ENCODE measurements around the gene BCR. TPM values are rescaled to one million over a fixed set of nuclear protein-coding genes. Genes with fewer than 3 reads are reported as not detected.

Gene BCR
- total RNA-seq, 1 experiment from 2014 or later = 129 TPM

GRCh38 chr22:23192558-23192957 is 12.2 kb downstream of the BCR start (continued):
- no peak for TF ChIP-seq AR (CRISPR knock-in tag; IDR thresholded peaks at IDR 0.05)
- no peak for TF ChIP-seq ATF2 (CRISPR knock-in tag; IDR thresholded peaks at IDR 0.05; ENCODE audit: borderline replicate concordance, low read depth)
- TF ChIP-seq MYBL2 (CRISPR knock-in tag; IDR thresholded peaks at IDR 0.05) = no peak
- TF ChIP-seq CTCF (IDR thresholded peaks at IDR 0.05) = no peak

- H3K4me1 Mint-ChIP-seq = peaks cover 62% of the 10 kb centered on the region
- H3K27me3 Mint-ChIP-seq (ENCODE audit: low read depth) = no peaks in the 10 kb centered on the region
- peaks cover 5% of the 10 kb centered on the region; the same call in 1 of the 2 replicates for H3K36me3 Mint-ChIP-seq
- ChIA-PET POLR2A (no interaction called here), CTCF (interaction anchor here (1.0 kb wide), 1 partner anchor 77 kb away, joined by 3 read pairs; no protein-coding TSS in a partner anchor)
- DNase-seq (ENCODE audit: low spot score) (no peak), ATAC-seq (no peak)
- H3K27ac Mint-ChIP-seq = peak overlapping the region; percentile 87
- H3K4me3 Mint-ChIP-seq = no peak overlapping the region
- H3K9me3 Mint-ChIP-seq = no peaks in the 10 kb centered on the region
- TF ChIP-seq GTF2I (CRISPR knock-in tag; conservative IDR thresholded peaks at IDR 0.05) (no peak), IRF1 (CRISPR knock-in tag; IDR thresholded peaks at IDR 0.05) (no peak), E2F1 (CRISPR knock-in tag; IDR thresholded peaks at IDR 0.05) (no peak), USF1 (CRISPR knock-in tag; IDR thresholded peaks at IDR 0.05) (no peak), ZNF138 (CRISPR knock-in tag; conservative IDR thresholded peaks at IDR 0.05) (no peak), ETV6 (CRISPR knock-in tag; IDR thresholded peaks at IDR 0.05) (no peak), TEAD1 (CRISPR knock-in tag; IDR thresholded peaks at IDR 0.05) (no peak), MXD4 (CRISPR knock-in tag; IDR thresholded peaks at IDR 0.05; ENCODE audit: borderline replicate concordance) (no peak), E2F5 (CRISPR knock-in tag; IDR thresholded peaks at IDR 0.05) (no peak), ZNF671 (CRISPR knock-in tag; IDR thresholded peaks at IDR 0.05) (no peak), FOXP1 (CRISPR knock-in tag; IDR thresholded peaks at IDR 0.05; ENCODE audit: borderline replicate concordance) (no peak), AR (CRISPR knock-in tag; IDR thresholded peaks at IDR 0.05) (no peak), CREB1 (CRISPR knock-in tag; IDR thresholded peaks at IDR 0.05) (no peak), IRF2 (CRISPR knock-in tag; IDR thresholded peaks at IDR 0.05; ENCODE audit: borderline replicate concordance, low read depth) (no peak), PREB (CRISPR knock-in tag; IDR thresholded peaks at IDR 0.05; ENCODE audit: borderline replicate concordance) (no peak), FOXJ3 (CRISPR knock-in tag; IDR thresholded peaks at IDR 0.05; ENCODE audit: borderline replicate concordance) (no peak), FOXK1 (CRISPR knock-in tag; IDR thresholded peaks at IDR 0.05) (no peak), MLX (CRISPR knock-in tag; IDR thresholded peaks at IDR 0.05) (no peak)
These were observed 13.0 kb downstream of the BCR start for GRCh38 chr22:23193196-23193827.

Data from WTC11 (cell line).